NCI-H69 (cell line): Measurements from ENCODE around the gene GALK2.

ENCODE experiments used
- DNase-seq: peaks from one replicate; lab custom pipeline; 2025; lab: John Stamatoyannopoulos, UW

The GALK2 gene

DNA sequence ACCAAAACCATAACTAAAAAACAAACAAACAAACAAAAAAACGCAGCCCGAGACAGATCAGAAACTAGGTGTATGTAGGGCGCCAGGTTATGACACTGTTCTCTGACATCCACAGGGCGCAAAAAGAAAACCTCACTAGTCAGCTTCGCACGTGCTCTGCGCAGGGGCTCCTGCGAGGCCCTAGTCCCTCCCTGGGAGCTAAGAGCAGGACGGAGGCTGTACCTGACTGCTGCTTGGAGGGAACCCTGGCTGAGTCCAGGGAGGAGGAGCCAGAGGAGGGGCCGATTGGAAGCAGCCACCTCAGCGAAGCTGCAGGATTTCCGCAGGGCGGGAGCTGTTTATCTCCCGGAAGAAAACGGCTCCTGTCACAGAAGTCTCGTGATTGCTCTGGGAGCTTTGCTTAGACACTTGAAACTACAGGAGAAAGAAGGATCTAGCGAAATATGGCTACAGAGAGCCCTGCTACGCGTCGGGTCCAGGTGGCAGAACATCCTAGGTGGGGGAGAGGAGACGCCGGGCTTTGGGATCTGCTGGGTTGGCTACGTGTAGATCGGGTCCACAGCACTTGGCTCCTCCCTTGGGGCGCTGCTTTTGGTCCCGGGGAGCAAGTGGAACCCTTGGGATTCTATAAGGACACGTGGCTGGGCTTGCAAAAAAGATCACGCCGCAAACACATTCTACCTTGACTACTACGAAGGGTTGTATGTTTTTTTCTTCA lies at the start of gene GALK2:
Gene GALK2, plus strand, starts transcription at position 368 of the 718 bp plus-strand sequence. Its CDS starts 76 bp downstream, at position 444.
- peak; percentile 98 for DNase-seq

DNA sequence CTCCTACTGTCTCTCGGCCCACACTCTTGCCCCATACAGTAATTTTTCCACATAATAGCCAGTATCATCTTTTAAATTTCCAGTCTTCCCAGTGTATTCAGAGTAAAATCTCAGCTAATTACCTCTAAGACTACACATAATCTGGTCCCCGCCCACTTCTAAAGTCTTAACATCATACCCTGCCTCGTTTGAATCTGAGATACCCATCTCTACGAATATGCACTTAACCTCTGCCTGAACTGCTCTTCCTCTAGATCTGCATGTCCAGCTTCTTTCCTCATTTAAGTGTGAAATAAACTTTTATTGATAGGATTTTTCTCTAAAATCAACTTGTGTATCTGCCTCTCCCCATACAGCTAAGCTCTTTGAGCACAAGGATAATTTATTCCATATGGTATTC lies 49.2 kb upstream of the GALK2 start:
- no peak for DNase-seq

- DNase-seq: no peak
These were observed 48.1 kb upstream of the GALK2 start for GRCh38 chr15:49121901-49122300.

DNA sequence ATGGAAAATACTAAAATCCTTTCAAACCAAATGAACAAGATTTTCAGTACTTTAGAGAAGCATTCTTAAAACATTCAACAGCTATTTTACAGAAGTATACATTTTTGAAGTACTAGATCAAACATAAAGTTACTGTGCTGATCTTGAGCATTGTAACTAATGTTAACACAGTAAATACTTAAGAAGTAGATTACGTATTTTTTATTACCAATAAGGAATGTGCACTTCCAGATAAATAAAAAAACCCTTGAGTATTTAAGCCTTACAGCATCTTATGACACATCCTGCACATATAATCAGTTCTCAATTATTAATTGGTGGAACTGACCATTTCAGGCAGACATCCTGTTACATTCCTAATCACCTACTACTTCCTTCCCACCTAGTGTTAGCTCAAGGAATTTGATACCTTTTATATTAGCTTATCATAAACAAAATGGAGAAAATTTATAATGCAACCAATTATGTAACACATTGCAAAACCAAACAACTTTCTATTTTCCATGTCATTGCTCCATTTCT lies 47.4 kb upstream of the GALK2 start:
- no peak for DNase-seq

GRCh38 chr15:49124371-49124770 lies 45.7 kb upstream of the GALK2 start:
- no peak for DNase-seq

- DNase-seq: no peak
These were observed 38.6 kb upstream of the GALK2 start for GRCh38 chr15:49131403-49131802.

GRCh38 chr15:49134683-49135341 lies 35.2 kb upstream of the GALK2 start:
- no peak for DNase-seq

DNA sequence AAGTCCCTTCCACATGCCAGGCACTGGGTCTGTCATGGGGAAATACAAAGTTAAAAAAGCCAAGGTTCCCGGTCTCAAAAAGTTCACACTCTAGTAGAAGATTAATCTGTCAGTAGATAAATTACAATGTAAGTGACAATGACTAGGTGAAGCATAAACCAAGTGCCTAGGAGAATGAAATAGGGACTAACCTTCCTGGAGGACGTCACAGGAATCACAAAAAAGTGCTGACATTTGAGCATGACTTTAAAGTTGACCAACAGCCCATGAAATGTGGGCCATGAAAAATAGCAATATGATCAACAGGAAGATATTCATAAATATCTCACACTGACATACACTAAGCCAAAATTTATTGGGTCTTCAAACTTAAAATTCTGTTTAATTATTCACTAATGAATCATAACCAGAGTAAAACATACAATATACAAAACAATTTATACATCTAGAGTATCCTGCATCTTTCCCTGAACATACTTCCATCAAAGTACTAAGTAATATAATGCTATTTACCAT lies 34.6 kb upstream of the GALK2 start:
- no peak for DNase-seq

DNA sequence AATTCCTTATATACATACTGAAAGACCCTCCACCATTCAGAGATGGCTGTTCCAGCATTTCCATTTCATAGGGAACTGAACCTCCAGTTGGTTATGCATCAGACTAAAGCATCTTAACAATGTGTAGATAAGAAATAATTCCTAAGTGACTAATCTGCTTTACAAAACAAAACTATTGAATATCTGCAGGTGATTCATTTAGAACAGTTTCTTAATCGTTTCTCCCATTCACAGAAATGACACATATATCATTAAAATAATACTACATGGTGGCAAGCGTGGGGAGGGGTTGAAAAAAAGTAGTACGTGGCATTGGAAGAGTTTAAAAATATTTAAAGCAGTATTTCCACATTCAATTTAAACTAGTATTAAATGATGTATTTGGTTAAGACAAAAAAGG lies 34.1 kb upstream of the GALK2 start:
- DNase-seq: no peak

GRCh38 chr15:49137861-49138260 lies 32.2 kb upstream of the GALK2 start:
- no peak for DNase-seq

DNA sequence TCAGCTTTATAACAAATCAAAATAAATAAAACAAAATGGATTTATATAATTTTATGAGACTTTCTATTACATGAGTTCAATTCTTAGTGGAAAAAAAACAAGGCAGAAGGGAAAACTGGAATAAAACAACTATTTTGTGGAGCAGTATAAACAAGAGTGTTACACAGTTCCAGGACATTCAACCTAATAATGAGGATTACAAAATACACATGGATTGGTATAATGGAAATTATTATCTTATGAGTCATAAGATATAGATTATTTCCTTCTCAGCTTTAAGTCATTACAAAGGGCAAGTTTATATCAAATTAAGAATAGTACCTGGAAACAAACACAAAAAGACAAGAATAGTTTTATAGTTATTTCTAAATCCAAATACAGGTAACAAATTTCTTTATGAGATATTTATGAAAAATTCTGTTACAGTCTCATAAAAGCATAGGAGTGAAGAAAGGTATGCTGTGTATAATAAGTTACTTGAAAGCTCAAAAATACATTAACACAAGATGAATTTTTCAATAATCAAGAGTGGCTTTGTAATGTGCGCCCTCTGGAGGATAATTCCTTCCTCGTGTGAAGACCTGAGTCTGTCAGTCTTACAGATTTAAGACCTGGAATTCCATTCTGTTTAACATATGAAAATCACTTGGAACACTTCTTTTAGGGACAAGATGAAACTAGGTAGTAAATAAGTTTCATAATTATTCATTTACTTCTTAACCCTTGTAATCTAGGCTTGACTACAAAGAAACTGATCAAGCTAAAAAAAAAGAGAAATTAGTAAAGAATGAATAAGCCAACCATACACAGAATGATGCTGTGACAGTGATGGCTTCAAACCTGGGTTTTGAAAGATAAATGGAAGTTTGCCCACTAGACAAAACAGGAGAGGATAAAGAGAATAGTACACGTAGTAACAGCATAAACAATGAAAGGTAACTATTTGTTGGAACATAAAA lies 24.1 kb upstream of the GALK2 start:
- peak; percentile 57 for DNase-seq

- no peak for DNase-seq
These were observed 21.7 kb upstream of the GALK2 start for GRCh38 chr15:49148298-49148697.

- no peak for DNase-seq
These were observed 21.3 kb upstream of the GALK2 start for GRCh38 chr15:49148727-49149126.

GRCh38 chr15:49151831-49152230 lies 18.2 kb upstream of the GALK2 start:
- no peak for DNase-seq

DNA sequence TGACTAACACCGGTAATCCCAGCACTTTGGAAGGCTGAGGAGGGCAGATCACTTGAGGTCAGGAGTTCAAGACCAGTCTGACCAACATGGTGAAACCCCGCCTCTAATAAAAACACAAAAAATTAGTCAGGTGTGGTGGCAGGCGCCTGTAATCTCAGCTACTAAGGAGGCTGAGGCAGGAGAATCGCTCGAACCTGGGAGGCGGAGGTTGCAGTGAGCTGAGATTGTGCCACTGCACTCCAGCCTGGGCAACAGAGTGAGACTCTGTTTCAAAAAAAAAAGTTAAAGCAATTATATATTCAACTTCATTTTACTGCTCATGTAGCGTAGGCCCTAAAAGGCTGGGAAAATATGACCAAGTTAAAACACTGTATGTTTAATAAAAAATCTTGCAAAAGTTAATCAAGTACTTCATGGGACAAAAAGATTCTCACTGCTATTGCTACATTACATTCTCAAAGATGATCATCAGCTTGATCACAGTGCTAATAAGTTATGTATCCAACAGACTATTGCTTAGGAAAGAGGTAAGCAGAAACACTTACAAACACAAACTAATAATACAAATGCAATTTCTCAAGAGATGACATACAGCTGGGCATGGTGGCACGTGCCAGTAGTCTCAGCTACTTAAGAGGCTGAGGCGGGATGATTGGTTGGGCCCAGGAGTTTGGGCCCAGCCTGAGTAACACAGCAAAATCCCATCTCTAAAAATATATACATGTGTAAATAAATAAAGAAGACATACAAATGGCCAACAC lies 17.3 kb upstream of the GALK2 start:
- DNase-seq: no peak

GRCh38 chr15:49154359-49154758 lies 15.7 kb upstream of the GALK2 start:
- DNase-seq: no peak

DNA sequence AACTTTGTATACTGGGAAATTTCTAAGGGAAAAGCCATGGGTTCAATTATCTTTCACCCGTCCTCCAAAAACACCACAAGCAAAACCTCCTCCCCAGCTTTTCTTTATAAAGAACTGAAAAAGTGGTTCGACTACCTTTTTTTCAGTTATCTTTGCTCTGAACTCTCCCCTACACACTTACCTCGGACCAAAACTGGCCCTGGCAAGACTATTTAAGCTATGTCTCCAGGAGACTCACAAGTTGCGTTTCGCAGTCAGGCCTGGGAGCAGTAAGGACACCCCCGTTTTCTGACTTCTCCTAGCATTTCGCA lies 15.3 kb upstream of the GALK2 start:
- no peak for DNase-seq

DNA sequence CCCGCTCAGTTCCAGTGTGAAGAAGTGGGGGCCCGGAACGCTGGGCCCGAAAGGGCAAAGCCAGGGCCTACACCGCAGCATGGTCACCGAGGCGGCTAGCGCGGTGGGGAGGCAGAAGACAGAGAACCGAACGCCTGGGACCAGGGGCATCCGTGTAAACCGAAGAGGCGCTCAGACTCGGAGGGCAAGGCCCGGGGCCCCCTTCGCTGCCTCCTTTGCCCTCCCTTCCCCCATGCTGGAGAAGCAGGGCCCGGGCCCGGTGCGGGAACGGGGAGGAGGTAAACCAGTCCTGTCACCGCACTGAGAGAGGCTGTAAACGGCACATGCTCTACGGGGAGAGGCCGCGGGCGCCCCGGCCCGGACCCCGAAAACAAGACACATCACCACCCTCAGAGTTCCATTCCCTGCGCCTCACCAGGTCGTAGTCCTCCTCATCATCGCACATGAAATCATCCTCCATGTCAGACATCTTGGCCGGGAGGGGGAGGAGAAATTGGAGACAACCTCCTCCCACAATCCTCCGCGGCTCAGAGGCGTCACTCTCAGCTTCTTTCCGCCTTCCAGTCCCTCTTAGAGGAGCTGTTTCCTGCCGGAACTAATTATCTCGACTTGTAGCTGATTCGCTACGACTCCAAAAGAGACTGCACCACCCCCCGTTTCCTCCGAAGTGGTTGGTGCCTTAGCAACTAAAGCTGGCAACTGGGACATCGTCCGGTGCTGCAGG lies 14.8 kb upstream of the GALK2 start, which contains the start of gene COPS2:
Gene COPS2, minus strand, starts transcription at position 490 of the 724 bp plus-strand sequence. Its CDS starts 21 bp downstream, at position 469.
- DNase-seq: peak; percentile 99

- DNase-seq: peak; percentile 32
These were observed 14.0 kb upstream of the GALK2 start for GRCh38 chr15:49155834-49156627.

DNA sequence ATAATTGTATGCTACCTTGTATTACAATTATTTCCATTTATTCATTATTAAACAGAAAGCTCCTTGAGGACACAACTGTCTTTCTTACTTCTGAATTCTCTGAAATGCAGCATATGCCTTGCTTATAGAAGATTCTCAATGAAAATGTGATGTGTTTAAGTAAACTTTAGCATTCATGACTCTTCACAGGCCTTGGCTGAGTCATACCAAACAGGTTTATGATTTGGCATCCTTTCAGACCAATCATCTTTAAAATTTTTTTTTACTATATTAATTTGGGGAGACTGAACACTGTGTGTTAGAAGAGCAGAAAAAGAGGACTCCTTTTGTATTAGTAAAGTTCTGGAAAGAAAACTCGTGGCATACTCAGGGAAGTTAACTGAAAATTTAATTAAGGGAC lies 6.4 kb upstream of the GALK2 start:
- DNase-seq: no peak
